Eye (tissue), 1 donor: ENCODE data around the gene PLCD1.

ENCODE experiments used
- DNase-seq: peaks from one replicate; pipeline ENCODE4 v3.0.0-alpha.2; 2015

Gene PLCD1

GRCh38 chr3:38016410-38016809 lies 13.0 kb downstream of the PLCD1 start:
- DNase-seq = no peak

- DNase-seq = no peak
Measured at GRCh38 chr3:38015984-38016383, 13.5 kb downstream of the PLCD1 start.

GRCh38 chr3:38015485-38015884 lies 14.0 kb downstream of the PLCD1 start:
- DNase-seq = no peak

GRCh38 chr3:38011111-38011510 lies 18.3 kb downstream of the PLCD1 start:
- DNase-seq = no peak

GRCh38 chr3:38009807-38010591 lies 19.4 kb downstream of the PLCD1 start:
- no peak for DNase-seq

GRCh38 chr3:38008971-38009580 lies 20.4 kb downstream of the PLCD1 start:
- no peak for DNase-seq

- no peak for DNase-seq
Measured at GRCh38 chr3:38008191-38008701, 21.2 kb downstream of the PLCD1 start.

GRCh38 chr3:38007754-38008090 lies 21.7 kb downstream of the PLCD1 start:
- no peak for DNase-seq

GRCh38 chr3:38006445-38006995 lies 22.9 kb downstream of the PLCD1 start:
- no peak for DNase-seq

- DNase-seq = no peak
Measured at GRCh38 chr3:38006031-38006430, 23.4 kb downstream of the PLCD1 start.

- peak; percentile 84 for DNase-seq
Measured at GRCh38 chr3:38005076-38006020, 24.1 kb downstream of the PLCD1 start.

GRCh38 chr3:38004415-38005075 lies 24.9 kb downstream of the PLCD1 start:
- peak; percentile 89 for DNase-seq

GRCh38 chr3:38003817-38004414 lies 25.5 kb downstream of the PLCD1 start:
- DNase-seq = no peak

- DNase-seq = peak; percentile 88
Measured at GRCh38 chr3:38003371-38003816, 26.0 kb downstream of the PLCD1 start.

GRCh38 chr3:38002940-38003339 lies 26.5 kb downstream of the PLCD1 start:
- DNase-seq = no peak

GRCh38 chr3:38002291-38002876 lies 27.1 kb downstream of the PLCD1 start:
- no peak for DNase-seq

GRCh38 chr3:38001456-38002081 lies 27.9 kb downstream of the PLCD1 start:
- DNase-seq = no peak

GRCh38 chr3:38000965-38001455 lies 28.4 kb downstream of the PLCD1 start:
- no peak for DNase-seq

- DNase-seq = no peak
Measured at GRCh38 chr3:38000242-38000916, 29.1 kb downstream of the PLCD1 start.

GRCh38 chr3:37999836-38000235 lies 29.6 kb downstream of the PLCD1 start:
- DNase-seq = no peak
